HEK293T (cell line): ENCODE results near the gene MERTK.

Experiments
- BHLHE40 ChIP-seq: fragments of 450-650 bp; IDR thresholded peaks from 2 replicates; pipeline ENCODE4 v1.6.1; 2016; ENCODE audit warnings: mild to moderate bottlenecking, moderate library complexity, borderline replicate concordance
- FOXA1 ChIP-seq: fragments of 450-650 bp; IDR thresholded peaks from 2 replicates; pipeline ENCODE4 v1.6.1; 2016; ENCODE audit warnings: mild to moderate bottlenecking
- L3MBTL2 ChIP-seq: fragments of 450-650 bp; conservative IDR thresholded peaks from 2 replicates; pipeline ENCODE4 v1.6.1; 2016; ENCODE audit warnings: mild to moderate bottlenecking
- NFRKB ChIP-seq: fragments of 450-650 bp; IDR thresholded peaks from 2 replicates; pipeline ENCODE4 v1.6.1; 2016; ENCODE audit warnings: mild to moderate bottlenecking, moderate library complexity
- SP1 ChIP-seq: fragments of 450-650 bp; IDR thresholded peaks from 2 replicates; pipeline ENCODE4 v1.6.1; 2017
- SUZ12 ChIP-seq: fragments of 450-650 bp; IDR thresholded peaks from 2 replicates; pipeline ENCODE4 v1.6.1; 2016; ENCODE audit warnings: mild to moderate bottlenecking
- TARDBP ChIP-seq: fragments of 450-650 bp; IDR thresholded peaks from 2 replicates; pipeline ENCODE4 v1.6.1; 2016

DNA sequence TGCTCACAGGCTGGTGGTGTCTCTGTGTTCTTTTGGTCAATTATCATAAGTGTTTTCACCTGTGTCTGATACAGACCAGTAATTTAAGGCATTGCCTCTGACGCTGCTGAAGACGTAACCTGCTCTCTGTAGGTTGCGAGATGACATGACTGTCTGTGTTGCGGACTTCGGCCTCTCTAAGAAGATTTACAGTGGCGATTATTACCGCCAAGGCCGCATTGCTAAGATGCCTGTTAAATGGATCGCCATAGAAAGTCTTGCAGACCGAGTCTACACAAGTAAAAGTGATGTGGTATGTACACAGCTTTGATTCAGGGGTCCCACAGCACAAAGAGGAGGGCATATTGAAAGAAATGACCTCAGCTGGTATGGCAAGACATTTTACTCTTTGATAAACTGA, 122.9 kb downstream of the MERTK start:
- TF ChIP-seq SUZ12 (no peak), L3MBTL2 (no peak), FOXA1 (no peak), NFRKB (no peak), TARDBP (no peak), BHLHE40 (no peak), SP1 (no peak)
